Uterus (tissue), 4 donors: Measurements from ENCODE around the gene SH3RF3. TPM values are rescaled to one million over a fixed set of nuclear protein-coding genes. Genes with fewer than 3 reads are reported as not detected.

Experiments used
- DNase-seq, 2 donors: peaks; one replicate each; pipeline ENCODE4 v3.0.0-alpha.2; 2019 to 2020
- H3K27ac ChIP-seq, 2 donors: fragments of 200-600 bp; sonication (generic); 1 replicate in 1 of 2; 2 replicates in 1 of 2; pipeline ENCODE4 v1.5.1; 2016 to 2018
- H3K27me3 ChIP-seq, 2 donors: fragments of 200-600 bp; sonication (generic); one replicate each; pipeline ENCODE4 v1.5.1; 2018 to 2019; ENCODE audit warnings: control low read depth in 1 of 2
- H3K36me3 ChIP-seq, 2 donors: fragments of 200-600 bp; sonication (generic); one replicate each; pipeline ENCODE4 v1.5.1; 2019; ENCODE audit warnings: control low read depth in 1 of 2
- H3K4me1 ChIP-seq, 2 donors: fragments of 200-600 bp; sonication (generic); one replicate each; pipeline ENCODE4 v1.5.1; 2018 to 2019; ENCODE audit warnings: control low read depth in 1 of 2
- H3K4me3 ChIP-seq, 2 donors: fragments of 200-600 bp; sonication (generic); 1 replicate in 1 of 2; 2 replicates in 1 of 2; pipeline ENCODE4 v1.5.1; 2018 to 2019; ENCODE audit warnings: mild to moderate bottlenecking in 1 of 2
- H3K9me3 ChIP-seq, 2 donors: fragments of 200-600 bp; sonication (generic); one replicate each; pipeline ENCODE4 v1.5.1; 2019; ENCODE audit warnings: control low read depth in 1 of 2
- POLR2A ChIP-seq, 2 donors: fragments of 450-650 bp; IDR thresholded peaks; one replicate each; pipeline ENCODE4 v1.6.1; 2016; ENCODE audit warnings: antibody characterized with exemption in 2 of 2, mild to moderate bottlenecking in 1 of 2, moderate library complexity in 1 of 2
- intact Hi-C: fragments of 100-400 bp; cut with DNase I; formaldehyde crosslinking; loops from one replicate; pipeline ENCODE4 v1.15.1; 2023; ENCODE audit warnings: low total_unique reads
- total RNA-seq, 4 donors: library from RNA; depleted of rRNA in 3 of 4; stranded (reverse); fragments of >200 nt in 3 of 4; gene quantifications; one replicate each; pipeline versions ENCODE4 v1.1.0 to v1.2.4, GENCODE V29; 2014 to 2023
- TF ChIP-seq, protein P1 (sequence below), 4 experiments: fragments of 200-600 bp in 2 of 4; fragments of 450-650 bp in 2 of 4; sonication (generic) in 2 of 4; IDR thresholded peaks; one replicate each; pipeline ENCODE4 v1.5.1; 2016 to 2019; ENCODE audit warnings: antibody characterized with exemption in 4 of 4, mild to moderate bottlenecking in 2 of 4, moderate library complexity in 1 of 4
- donor health status: DM: yes; HTN: yes; CAD: no.

The SH3RF3 gene
- total RNA-seq, 4 donors from 2014 or later = 5.1 to 10.2 (median 8.7) TPM; not detected in 1

DNA sequence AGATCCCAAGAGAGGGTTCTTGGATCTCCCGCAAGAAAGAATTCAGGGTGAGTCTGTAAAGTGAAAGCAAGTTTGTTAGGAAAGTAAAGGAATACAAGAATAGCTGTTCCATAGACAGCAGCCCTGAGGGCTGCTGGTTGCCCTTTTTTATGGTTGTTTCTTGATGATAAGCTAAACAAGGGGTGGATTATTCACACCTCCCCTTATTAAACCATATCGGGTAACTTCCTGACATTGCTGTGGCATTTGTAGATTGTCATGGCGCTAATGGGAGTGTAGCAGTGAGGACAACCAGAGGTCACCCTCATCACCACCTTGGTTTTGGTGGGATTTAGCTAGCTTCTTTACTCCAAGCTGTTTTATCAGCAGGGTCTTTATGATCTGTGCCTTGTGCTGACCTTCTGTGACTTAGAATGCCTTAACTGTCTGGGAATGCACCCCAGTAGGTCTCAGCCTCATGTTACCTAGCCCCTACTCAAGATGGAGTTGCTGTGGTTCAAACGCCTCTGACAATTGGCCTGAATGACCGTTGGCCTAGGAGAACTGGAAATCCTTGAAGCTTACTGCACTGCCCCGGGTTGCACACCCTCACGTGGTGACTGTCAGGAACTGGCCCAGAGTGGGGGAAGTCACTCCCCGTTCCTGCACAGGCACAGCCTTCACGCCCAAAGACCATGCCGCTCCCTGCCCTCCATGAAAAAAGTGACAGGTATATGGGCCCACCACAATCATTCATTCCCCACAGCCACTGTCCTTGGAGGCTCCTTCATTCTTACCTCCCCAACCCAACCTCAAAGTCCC lies 347.8 kb downstream of the SH3RF3 start:
- Histone ChIP-seq H3K4me1 (peaks cover 0 to 1% of the 10 kb centered on the region in 2 donors), H3K27me3 (no peaks in the 10 kb centered on the region), H3K27ac (no peak overlapping the region), H3K9me3 (no peaks in the 10 kb centered on the region), H3K36me3 (no peaks in the 10 kb centered on the region), H3K4me3 (no peak overlapping the region)
- TF ChIP-seq, protein P1, sequence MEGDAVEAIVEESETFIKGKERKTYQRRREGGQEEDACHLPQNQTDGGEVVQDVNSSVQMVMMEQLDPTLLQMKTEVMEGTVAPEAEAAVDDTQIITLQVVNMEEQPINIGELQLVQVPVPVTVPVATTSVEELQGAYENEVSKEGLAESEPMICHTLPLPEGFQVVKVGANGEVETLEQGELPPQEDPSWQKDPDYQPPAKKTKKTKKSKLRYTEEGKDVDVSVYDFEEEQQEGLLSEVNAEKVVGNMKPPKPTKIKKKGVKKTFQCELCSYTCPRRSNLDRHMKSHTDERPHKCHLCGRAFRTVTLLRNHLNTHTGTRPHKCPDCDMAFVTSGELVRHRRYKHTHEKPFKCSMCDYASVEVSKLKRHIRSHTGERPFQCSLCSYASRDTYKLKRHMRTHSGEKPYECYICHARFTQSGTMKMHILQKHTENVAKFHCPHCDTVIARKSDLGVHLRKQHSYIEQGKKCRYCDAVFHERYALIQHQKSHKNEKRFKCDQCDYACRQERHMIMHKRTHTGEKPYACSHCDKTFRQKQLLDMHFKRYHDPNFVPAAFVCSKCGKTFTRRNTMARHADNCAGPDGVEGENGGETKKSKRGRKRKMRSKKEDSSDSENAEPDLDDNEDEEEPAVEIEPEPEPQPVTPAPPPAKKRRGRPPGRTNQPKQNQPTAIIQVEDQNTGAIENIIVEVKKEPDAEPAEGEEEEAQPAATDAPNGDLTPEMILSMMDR (IDR thresholded peaks at IDR 0.05) = no peak
- no peak for TF ChIP-seq POLR2A (IDR thresholded peaks at IDR 0.05)
- no peak for DNase-seq
- intact Hi-C loops = no loop called here

- no peak overlapping the region for H3K27ac ChIP-seq
- no peaks in the 10 kb centered on the region for H3K9me3 ChIP-seq
- H3K36me3 ChIP-seq = no peaks in the 10 kb centered on the region
- TF ChIP-seq POLR2A (IDR thresholded peaks at IDR 0.05) = no peak
- TF ChIP-seq, protein P1 (IDR thresholded peaks at IDR 0.05) = no peak
- intact Hi-C loops = no loop called here
- H3K27me3 ChIP-seq = no peaks in the 10 kb centered on the region
- H3K4me1 ChIP-seq = peaks cover 0 to 12% of the 10 kb centered on the region in 2 donors
- no peak for DNase-seq
- H3K4me3 ChIP-seq = no peak overlapping the region
Measured at GRCh38 chr2:109478906-109479493, 350.0 kb downstream of the SH3RF3 start.

GRCh38 chr2:109479804-109480203 lies 350.8 kb downstream of the SH3RF3 start:
- peaks cover 0 to 12% of the 10 kb centered on the region in 2 donors for H3K4me1 ChIP-seq
- no peaks in the 10 kb centered on the region for H3K36me3 ChIP-seq
- intact Hi-C loops = no loop called here
- DNase-seq = no peak
- TF ChIP-seq, protein P1 (IDR thresholded peaks at IDR 0.05) = no peak
- no peak for TF ChIP-seq POLR2A (IDR thresholded peaks at IDR 0.05)
- H3K4me3 ChIP-seq = no peak overlapping the region
- no peaks in the 10 kb centered on the region for H3K27me3 ChIP-seq
- H3K9me3 ChIP-seq = no peaks in the 10 kb centered on the region
- no peak overlapping the region for H3K27ac ChIP-seq

DNA sequence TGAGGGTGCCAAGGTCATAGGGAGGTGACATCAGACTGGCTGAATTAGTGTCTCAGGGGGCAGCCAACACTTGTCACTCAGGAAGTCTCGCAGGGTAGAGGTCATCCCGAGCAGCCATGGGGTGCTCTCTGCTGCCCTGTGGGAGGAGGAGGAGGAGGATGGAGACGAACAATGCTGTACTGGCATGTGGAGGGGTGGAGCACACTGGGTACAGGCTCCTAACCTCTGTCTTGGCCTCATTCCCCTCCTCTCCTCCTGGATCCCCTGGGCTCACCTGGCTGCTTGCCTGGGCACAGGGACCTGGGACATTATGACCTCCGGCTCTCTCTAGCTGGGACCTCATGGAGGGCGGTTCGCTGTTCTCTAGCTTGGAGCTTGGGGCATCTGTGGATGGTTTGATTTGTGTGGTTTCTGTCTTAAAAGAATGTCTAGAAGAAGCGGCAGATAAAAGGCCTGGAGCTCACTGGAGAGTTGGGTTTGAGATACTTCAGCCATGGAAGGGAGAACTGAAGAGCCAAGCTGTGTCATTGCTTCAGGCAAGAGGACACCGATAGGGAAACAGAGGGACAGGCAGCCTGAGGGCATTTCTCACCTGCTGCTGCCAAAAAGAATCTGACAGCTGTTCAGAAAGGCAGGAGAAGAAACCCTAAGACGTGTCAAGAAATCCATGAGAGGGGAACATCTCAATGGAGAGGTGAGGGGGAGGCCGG lies 351.6 kb downstream of the SH3RF3 start:
- no peak for DNase-seq
- H3K27me3 ChIP-seq = no peaks in the 10 kb centered on the region
- no peak for TF ChIP-seq POLR2A (IDR thresholded peaks at IDR 0.05)
- TF ChIP-seq, protein P1 (IDR thresholded peaks at IDR 0.05) = no peak
- peaks cover 0 to 12% of the 10 kb centered on the region in 2 donors for H3K4me1 ChIP-seq
- intact Hi-C loops = no loop called here
- no peaks in the 10 kb centered on the region for H3K36me3 ChIP-seq
- H3K4me3 ChIP-seq = no peak overlapping the region
- no peak overlapping the region for H3K27ac ChIP-seq
- H3K9me3 ChIP-seq = no peaks in the 10 kb centered on the region

DNA sequence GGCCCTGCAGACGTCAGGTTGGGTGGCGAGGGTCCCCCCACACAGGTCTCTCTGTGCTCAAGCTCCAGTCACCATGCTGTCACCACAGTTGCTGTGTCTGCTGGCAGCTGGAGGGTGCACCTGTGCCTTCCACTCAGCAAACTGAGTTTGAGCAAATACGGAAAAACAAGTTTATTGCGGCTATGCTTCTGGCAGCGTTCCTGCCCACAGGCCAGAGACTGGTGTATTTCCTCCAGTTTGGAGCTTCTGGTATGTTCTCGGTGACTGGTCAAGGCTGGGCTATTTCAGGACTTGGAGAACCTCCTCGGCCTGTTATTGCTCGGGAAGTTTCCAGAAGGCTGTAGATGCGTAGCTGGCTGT lies 352.2 kb downstream of the SH3RF3 start:
- no peak overlapping the region for H3K4me3 ChIP-seq
- H3K27ac ChIP-seq = no peak overlapping the region
- H3K27me3 ChIP-seq = no peaks in the 10 kb centered on the region
- TF ChIP-seq, protein P1 (IDR thresholded peaks at IDR 0.05) = no peak
- no peak for TF ChIP-seq POLR2A (IDR thresholded peaks at IDR 0.05)
- intact Hi-C loops = no loop called here
- no peaks in the 10 kb centered on the region for H3K9me3 ChIP-seq
- peaks cover 0 to 12% of the 10 kb centered on the region in 2 donors for H3K4me1 ChIP-seq
- DNase-seq = no peak
- H3K36me3 ChIP-seq = no peaks in the 10 kb centered on the region
